ENCODE results near the gene IRAK3. TPM values are rescaled to one million over a fixed set of nuclear protein-coding genes. Genes with fewer than 3 reads are reported as not detected.

IRAK3 gene
- total RNA-seq, 1 donor from 2014 or later, result 2.2 TPM

- no peaks in the 10 kb centered on the region for H3K9me3 Mint-ChIP-seq
- no peak overlapping the region for H3K4me3 Mint-ChIP-seq
- H3K4me1 Mint-ChIP-seq, result peaks cover 2% of the 10 kb centered on the region
- peaks cover 4% of the 10 kb centered on the region for H3K27me3 Mint-ChIP-seq (ENCODE audit: low read depth)
- TF ChIP-seq CTCF (IDR thresholded peaks at IDR 0.05; ENCODE audit: unreplicated experiment), result no peak
- no peak for DNase-seq (ENCODE audit: low spot score in 2 of 2, unreplicated experiment in 2 of 2)
- no peak overlapping the region for H3K27ac Mint-ChIP-seq
- H3K36me3 Mint-ChIP-seq, result no peaks in the 10 kb centered on the region
Measured at GRCh38 chr12:66288121-66288520, 99.1 kb downstream of the IRAK3 start.

GRCh38 chr12:66289485-66289884 lies 100.5 kb downstream of the IRAK3 start:
- Mint-ChIP-seq H3K27me3 (ENCODE audit: low read depth) (peaks cover 8% of the 10 kb centered on the region), H3K4me1 (peaks cover 2% of the 10 kb centered on the region), H3K9me3 (peaks cover 3% of the 10 kb centered on the region), H3K36me3 (no peaks in the 10 kb centered on the region), H3K4me3 (no peak overlapping the region), H3K27ac (no peak overlapping the region)
- no peak for DNase-seq (ENCODE audit: low spot score in 2 of 2, unreplicated experiment in 2 of 2)
- no peak for TF ChIP-seq CTCF (IDR thresholded peaks at IDR 0.05; ENCODE audit: unreplicated experiment)

- Mint-ChIP-seq H3K4me3 (no peak overlapping the region), H3K27ac (no peak overlapping the region), H3K9me3 (peaks cover 3% of the 10 kb centered on the region), H3K4me1 (peaks cover 2% of the 10 kb centered on the region), H3K27me3 (ENCODE audit: low read depth) (peaks cover 8% of the 10 kb centered on the region), H3K36me3 (no peaks in the 10 kb centered on the region)
- DNase-seq (ENCODE audit: low spot score in 2 of 2, unreplicated experiment in 2 of 2), result no peak
- TF ChIP-seq CTCF (IDR thresholded peaks at IDR 0.05; ENCODE audit: unreplicated experiment), result no peak
Measured at GRCh38 chr12:66290716-66291200, 101.7 kb downstream of the IRAK3 start.

GRCh38 chr12:66296176-66296683 lies 107.2 kb downstream of the IRAK3 start:
- Mint-ChIP-seq H3K27ac (no peak overlapping the region), H3K4me1 (no peaks in the 10 kb centered on the region), H3K27me3 (ENCODE audit: low read depth) (peaks cover 41% of the 10 kb centered on the region), H3K9me3 (peaks cover 3% of the 10 kb centered on the region), H3K4me3 (no peak overlapping the region), H3K36me3 (no peaks in the 10 kb centered on the region)
- DNase-seq (ENCODE audit: low spot score in 2 of 2, unreplicated experiment in 2 of 2), result no peak
- no peak for TF ChIP-seq CTCF (IDR thresholded peaks at IDR 0.05; ENCODE audit: unreplicated experiment)

- no peak overlapping the region for H3K27ac Mint-ChIP-seq
- H3K36me3 Mint-ChIP-seq, result no peaks in the 10 kb centered on the region
- no peaks in the 10 kb centered on the region for H3K4me1 Mint-ChIP-seq
- peaks cover 44% of the 10 kb centered on the region for H3K27me3 Mint-ChIP-seq (ENCODE audit: low read depth)
- H3K4me3 Mint-ChIP-seq, result no peak overlapping the region
- DNase-seq (ENCODE audit: low spot score in 2 of 2, unreplicated experiment in 2 of 2), result no peak
- peaks cover 3% of the 10 kb centered on the region for H3K9me3 Mint-ChIP-seq
- no peak for TF ChIP-seq CTCF (IDR thresholded peaks at IDR 0.05; ENCODE audit: unreplicated experiment)
Measured at GRCh38 chr12:66297080-66297479, 108.1 kb downstream of the IRAK3 start.

- Mint-ChIP-seq H3K27me3 (ENCODE audit: low read depth) (peaks cover 41% of the 10 kb centered on the region), H3K4me3 (no peak overlapping the region), H3K27ac (no peak overlapping the region), H3K4me1 (peaks cover 5% of the 10 kb centered on the region), H3K9me3 (peaks cover 3% of the 10 kb centered on the region), H3K36me3 (no peaks in the 10 kb centered on the region)
- DNase-seq (ENCODE audit: low spot score in 2 of 2, unreplicated experiment in 2 of 2), result no peak
- TF ChIP-seq CTCF (IDR thresholded peaks at IDR 0.05; ENCODE audit: unreplicated experiment), result no peak
Measured at GRCh38 chr12:66297923-66298322, 108.9 kb downstream of the IRAK3 start.
